Suppressor macrophage (primary cell): Measurements from ENCODE around the gene MGARP.
"Not testable (repeated sequence)": the region's sequence is repeated elsewhere in the genome, so short reads cannot be mapped to it uniquely, and the experiment has no call there.

ENCODE experiments used
- DNase-seq, 4 experiments: peaks; one replicate each; pipeline ENCODE4 v3.0.0-alpha.2; 2020 to 2022
- total RNA-seq, 17 experiments: gene quantifications; one replicate each; lab custom pipeline; 2026; ENCODE audit warnings: mixed read lengths in 6 of 17, inconsistent platforms in 3 of 17; lab: John Stamatoyannopoulos, UW

The MGARP gene
- total RNA-seq: 0 to 0.22 (median 0.03) reads per million in 17 experiments

DNA sequence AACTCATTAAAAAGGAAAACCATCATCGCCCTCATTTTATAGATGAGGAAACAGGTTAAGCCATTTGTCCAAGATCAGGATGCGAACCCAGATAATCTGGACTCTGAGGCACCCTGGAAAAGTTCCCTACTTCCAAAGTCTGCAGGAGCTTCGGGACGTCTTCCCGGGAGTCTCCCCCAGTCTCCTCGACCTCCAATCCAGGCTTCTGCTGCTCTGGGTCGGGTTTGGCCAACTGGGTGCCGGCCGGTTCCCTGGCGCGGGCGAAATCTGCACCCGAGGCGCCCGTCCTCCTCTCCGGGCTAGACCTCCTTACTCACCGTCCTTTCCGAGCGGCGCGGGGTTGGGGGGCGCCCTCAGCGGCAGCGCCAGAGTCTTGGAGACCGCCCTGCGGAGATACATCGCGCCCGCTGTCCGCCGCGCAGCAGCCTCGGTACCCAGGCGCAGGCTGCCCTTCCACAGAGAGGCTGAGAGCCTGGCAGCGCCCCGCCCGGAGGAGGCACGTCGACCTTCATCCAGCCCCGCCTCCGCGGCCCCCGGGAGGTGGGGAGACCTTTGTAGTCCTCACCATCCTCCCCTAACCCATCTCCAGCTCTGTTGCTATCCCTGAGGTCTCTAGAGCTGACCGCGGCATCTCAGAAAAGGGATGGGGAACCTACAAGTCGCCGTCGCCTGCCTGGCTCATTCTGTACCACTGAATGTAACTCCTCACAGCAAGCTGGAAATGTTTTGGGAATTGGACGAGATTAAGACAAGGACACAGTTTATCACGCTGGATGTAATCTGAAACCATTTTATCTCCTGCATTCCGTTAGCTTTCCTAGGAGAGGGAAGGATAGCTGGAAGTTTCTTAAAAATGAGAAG lies at the start of gene MGARP:
TSS of gene MGARP (minus strand) at position 466 of the 861 bp plus-strand sequence. CDS start at position 399, 67 bp downstream.
- DNase-seq: peak in 3 of 4 experiments; percentile 17 to 41 (median 22)

DNA sequence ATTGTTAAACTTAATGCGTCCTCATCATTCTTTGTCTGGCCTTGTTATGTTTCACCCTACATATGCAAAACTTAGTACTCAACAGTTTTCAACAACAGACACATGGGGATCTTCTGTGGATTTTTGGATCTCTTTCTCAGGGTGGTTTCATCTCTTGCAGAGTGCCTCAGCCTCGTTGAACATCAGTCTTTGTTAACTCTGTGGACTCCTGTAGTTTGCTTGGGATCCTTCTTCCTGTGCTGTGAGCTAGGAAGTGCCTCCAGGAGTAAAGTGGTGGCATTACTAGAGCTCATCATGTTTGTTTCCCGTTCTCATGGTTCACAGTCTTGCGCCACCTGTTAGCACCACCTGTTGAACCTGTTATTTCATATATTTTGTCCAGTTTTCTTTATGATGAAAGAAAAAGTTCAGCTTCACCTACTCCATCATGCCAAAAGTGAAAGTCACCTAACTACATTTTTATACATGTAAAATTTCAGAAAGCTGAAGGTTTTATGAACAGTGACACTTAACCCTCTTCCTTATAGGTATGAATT lies 49.7 kb upstream of the MGARP start:
- no peak for DNase-seq

GRCh38 chr4:139324620-139325019 lies 44.6 kb upstream of the MGARP start:
- DNase-seq: no peak

DNA sequence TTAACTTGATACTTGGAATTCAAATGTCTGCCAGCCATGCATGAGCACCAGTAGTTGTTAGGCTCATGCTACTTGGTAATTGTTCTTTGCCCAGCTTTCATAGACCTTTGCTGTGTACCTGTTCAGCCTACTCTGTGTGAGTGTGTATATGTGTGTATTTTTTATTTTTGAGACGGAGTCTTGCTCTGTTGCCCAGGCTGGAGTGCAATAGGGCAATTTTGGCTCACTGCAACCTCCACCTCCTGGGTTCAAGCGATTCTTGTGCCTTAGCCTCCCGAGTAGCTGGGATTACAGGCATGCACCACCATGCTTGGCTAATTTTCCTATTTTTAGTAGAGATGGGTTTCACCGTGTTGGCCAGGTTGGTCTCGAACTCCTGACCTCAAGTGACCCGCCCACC lies 42.5 kb upstream of the MGARP start:
- not testable (repeated sequence) for DNase-seq

- DNase-seq: not testable (repeated sequence)
Measured at GRCh38 chr4:139322070-139322469, 42.0 kb upstream of the MGARP start.

DNA sequence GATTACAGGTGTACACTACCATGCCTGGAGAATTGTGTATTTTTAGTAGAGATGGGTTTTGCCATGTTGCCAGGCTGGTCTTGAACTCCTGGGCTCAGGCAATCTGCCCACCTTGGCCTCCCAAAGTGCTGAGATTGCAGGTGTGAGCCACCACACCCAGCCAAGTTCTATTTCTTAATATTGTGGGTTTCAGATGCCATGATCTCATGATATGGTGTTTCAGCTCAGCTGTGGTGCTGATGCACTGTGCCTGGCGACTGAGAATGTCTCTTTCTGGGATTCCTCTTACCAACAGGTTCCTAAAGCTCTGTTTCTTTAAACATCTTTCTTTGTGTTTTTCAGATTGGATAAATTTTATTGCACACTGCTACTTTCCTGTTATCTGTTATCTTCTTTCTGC lies 39.5 kb upstream of the MGARP start:
- DNase-seq: no peak

- DNase-seq: no peak
Measured at GRCh38 chr4:139317635-139318034, 37.6 kb upstream of the MGARP start.

- DNase-seq: no peak
Measured at GRCh38 chr4:139316733-139317132, 36.7 kb upstream of the MGARP start.

GRCh38 chr4:139315221-139315675 lies 35.2 kb upstream of the MGARP start:
- DNase-seq: no peak

DNA sequence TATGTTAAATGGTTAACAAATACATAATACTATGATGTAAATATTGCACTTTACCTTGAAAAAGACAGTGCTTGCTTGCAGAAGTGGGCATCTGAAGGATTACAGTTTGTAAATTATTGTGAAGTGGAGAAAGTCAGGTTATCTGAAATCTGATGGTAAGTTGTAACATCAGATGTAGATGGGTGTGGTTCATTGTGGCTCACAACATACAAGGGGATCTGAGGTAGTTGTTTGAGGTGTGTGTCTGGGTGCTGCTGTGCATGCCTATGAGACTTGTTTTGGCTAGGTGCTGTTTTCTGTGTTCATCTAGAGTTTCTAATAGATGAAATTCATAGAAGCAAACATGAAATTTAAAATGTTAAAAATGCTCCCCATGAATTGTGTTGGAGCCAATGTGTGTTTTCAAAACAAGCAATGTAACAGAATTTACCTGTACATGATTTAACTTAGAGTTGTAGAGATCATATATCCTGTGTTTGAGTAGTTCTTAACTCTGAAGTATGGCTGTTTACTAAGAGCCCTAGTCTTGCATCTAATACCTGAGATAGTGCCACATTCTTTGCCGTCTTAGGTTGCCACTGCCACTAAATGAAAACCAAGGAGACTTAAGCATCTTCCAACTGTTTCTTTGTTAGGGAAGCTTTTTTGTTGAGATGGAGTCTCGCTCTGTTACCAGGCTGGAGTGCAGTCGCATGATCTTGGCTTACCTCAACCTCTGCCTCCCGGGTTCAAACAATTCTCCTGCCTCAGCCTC lies 34.2 kb upstream of the MGARP start:
- DNase-seq: no peak

- not testable (repeated sequence) for DNase-seq
Measured at GRCh38 chr4:139313414-139313813, 33.4 kb upstream of the MGARP start.

DNA sequence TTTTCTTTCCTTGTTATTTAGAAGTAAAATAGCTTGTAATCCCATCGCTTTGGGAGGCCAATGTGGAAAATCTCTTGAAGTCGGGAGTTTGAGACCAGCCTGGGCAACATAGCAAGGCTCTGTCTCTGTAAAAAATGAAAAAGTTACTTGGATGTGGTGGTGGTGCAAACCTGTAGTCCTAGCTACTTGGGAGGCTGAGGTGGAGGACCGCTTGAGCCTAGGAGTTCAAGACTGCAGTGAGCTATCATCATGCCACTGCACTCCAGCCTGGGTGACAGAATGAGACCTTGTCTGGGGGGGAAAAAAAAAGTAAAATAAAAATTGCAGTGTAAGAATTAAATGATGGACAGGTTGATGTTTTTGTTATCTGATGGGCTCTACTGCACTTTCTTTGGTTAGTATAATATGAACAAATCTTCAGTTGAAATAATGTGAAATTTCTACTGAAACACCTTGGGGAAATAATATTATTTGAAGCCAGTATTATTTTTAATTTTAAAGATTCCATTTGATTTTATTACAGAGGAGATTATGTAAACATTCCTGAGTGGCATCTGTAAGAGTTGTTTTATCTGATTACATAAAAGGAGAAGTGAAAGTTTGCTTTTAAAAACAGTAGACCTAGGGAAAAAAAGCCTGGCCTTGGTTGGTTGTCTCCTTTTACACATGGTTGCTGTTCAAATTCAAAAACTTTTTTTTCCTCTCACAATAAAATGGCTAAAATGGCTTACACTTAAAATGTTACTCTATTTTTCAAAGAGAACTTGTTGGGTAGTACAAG lies 32.7 kb upstream of the MGARP start:
- DNase-seq: peak; percentile 18 to 66 (median 51)

DNA sequence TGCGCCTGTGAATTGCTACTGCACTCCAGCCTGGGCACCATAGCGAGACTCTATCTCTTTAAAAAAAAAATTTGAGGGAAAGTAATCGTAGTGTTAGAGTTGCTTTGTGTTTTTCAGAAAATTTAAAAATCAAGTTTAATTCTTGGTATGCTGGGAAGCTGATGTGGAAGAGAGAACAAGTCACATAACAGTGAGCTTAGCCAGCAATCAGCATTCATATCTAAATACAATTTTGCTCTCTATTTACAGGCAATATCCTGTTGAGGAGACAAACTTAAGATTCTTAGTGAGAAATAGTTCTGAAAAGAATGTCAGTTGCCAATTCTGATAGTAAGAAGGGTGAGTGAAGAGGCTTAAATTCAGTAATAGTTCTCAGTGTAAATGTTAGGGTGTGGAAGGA lies 31.9 kb upstream of the MGARP start:
- no peak for DNase-seq

GRCh38 chr4:139304920-139305319 lies 24.9 kb upstream of the MGARP start:
- DNase-seq: no peak

DNA sequence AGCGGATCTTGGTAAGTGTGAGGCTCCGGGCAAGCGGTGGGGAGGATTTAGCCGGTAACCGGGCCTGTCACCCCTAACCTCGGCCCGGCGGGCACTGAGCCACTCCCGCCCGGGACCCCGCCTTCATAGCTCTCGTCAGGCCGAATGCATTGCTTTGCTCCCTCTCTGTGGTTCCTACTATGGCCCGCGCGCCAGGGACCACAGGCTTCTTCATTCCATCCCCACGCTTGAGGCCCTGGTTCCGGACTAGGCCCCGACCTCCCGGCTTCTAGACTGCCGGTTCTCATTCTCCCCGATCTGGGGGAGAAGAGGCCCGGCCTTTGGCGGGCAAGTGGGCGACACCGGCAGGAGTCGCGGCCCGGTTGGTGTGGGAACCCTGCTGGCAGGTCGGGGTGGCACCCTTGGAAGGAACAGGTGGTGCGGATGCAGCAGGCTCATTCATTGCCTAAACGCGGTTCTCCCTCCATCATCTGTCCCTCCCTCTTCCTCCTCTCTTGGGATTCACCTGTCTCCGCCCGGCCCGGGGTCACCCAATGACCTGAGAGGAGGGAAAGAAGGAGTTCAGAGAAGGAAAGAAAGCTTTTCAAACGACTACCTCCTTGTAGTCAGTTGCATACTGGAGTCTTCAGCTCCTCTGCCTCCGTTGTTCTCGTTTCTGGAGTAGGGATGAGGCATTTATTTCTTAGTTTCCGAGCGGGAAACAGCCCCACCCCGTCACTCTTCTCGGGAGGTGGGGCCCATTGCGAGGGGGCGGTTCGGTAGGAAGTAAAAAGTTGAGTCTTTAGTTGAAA lies 22.0 kb upstream of the MGARP start, which contains the start of gene NDUFC1:
TSS of gene NDUFC1 (minus strand) at position 657 of the 791 bp plus-strand sequence. CDS start 6,679 bp downstream, outside the sequence.
- peak; percentile 79 to 86 (median 84) for DNase-seq

GRCh38 chr4:139301113-139301820 lies 21.2 kb upstream of the MGARP start, which contains the start of gene NAA15:
NAA15 (plus strand) TSS chr4:139301505; CDS start chr4:139301778, 273 bp downstream.
- DNase-seq: peak; percentile 98 to 99 (median 99)

DNA sequence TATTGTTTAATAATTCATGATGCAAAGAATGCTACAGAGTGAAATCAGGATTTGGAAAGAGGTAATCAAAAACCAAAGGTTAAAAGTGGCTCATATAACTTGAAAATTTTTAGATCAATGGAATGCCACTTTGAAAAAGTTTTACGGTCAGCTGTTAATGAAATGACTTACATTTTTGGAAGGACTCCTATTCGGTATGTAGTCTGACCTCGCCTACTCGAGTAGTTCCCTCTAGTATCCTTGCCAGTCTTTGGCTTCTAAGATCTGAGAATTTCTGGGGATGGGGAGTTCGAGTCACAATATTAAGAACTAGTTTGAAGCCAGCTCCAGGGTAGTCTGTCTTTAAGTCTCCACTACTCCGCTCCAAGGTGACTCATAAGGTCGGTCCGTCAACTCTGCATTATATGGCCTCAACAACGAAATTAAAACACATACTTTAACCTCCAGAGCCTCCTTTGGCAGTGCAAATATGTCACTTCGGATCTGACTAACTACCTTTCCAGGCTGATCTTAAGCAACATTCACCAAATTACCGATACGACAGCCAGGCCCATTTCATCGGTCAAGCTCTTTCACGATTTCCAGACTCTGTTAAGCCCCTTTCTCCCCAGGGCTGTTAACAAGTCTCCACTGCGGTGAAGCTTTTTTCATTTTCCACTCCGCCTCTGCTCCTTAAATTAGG lies 20.5 kb upstream of the MGARP start:
- peak; percentile 40 to 57 (median 46) for DNase-seq

DNA sequence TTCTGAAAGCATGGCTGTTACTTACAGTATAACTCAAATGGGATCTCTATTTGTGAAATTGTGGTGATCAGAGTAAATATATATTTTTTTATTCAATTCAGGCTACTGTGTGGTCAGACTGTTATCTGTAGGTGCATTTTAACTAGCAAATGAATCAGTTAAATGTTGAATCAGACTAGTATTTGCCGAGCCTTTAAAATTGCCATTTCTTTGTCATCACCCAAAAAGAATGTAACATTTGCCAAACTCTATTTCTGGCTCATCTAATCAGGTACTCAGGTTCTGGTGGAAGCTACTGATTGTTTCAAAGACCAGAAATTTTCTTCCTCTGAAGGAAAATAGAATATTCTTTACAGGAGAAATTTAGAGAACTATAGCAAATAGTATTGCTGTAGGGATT lies 19.5 kb upstream of the MGARP start:
- DNase-seq: no peak

GRCh38 chr4:139297001-139297410 lies 17.0 kb upstream of the MGARP start:
- DNase-seq: peak in 1 of 4 experiments; percentile 12

DNA sequence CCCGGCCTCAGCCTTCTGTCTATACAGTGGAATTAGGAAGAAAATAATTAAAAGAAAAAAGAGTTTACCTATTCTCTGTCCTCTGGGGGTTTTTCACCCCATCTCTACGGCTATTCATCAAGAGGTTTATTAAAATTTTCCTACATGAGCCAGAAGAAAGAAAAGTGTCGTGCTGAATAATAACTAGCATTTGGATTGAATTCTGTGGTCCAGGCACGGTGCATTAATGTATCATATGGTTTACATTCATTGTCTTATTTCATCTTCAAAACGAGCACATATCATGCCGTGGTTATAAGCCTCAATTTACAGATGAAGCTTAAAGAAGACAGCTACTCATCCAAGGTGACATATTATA lies 15.9 kb upstream of the MGARP start:
- DNase-seq: no peak
